Naive B cell (primary cell): ENCODE measurements around the gene CCT7. TPM values are rescaled to one million over a fixed set of nuclear protein-coding genes. Genes with fewer than 3 reads are reported as not detected.
A peak's percentile ranks its signal among the peaks of the same experiment; 100 is the strongest.
"Not testable (repeated sequence)": the region's sequence is repeated elsewhere in the genome, so short reads cannot be mapped to it uniquely, and the experiment has no call there.

Source experiments
- ATAC-seq, 2 donors: fragments of 150-1000 bp; cut with Tn5 transposase; 2 replicates each; pipeline ENCODE4 v1.10.0; 2021; ENCODE audit warnings: low read depth in 2 of 2, mild to moderate bottlenecking in 2 of 2, moderate library complexity in 2 of 2
- DNase-seq: peaks from one replicate; pipeline ENCODE4 v3.0.0; 2022
- H3K27ac Mint-ChIP-seq, 6 donors: one replicate each; pipeline ENCODE4 v1.8.0; 2020 to 2022; ENCODE audit warnings: mild to moderate bottlenecking in 6 of 6, mixed read lengths in 6 of 6, moderate library complexity in 5 of 6, inconsistent platforms in 2 of 6
- H3K27me3 Mint-ChIP-seq, 3 donors: one replicate each; pipeline ENCODE4 v1.8.0; 2021 to 2022; ENCODE audit warnings: mixed read lengths in 3 of 3, mild to moderate bottlenecking in 1 of 3
- H3K36me3 Mint-ChIP-seq, 2 donors: one replicate each; pipeline ENCODE4 v1.8.0; 2020 to 2022; ENCODE audit warnings: mixed read lengths in 2 of 2, inconsistent platforms in 1 of 2, mild to moderate bottlenecking in 1 of 2
- H3K4me1 Mint-ChIP-seq, 3 donors: one replicate each; pipeline ENCODE4 v1.8.0; 2020 to 2022; ENCODE audit warnings: mixed read lengths in 3 of 3, inconsistent platforms in 1 of 3, mild to moderate bottlenecking in 1 of 3, moderate library complexity in 1 of 3
- H3K4me3 Mint-ChIP-seq, 8 donors: one replicate each; pipeline ENCODE4 v1.8.0; 2020 to 2022; ENCODE audit warnings: mild to moderate bottlenecking in 8 of 8, mixed read lengths in 8 of 8, moderate library complexity in 8 of 8, inconsistent platforms in 2 of 8
- H3K9me3 Mint-ChIP-seq, 7 donors: one replicate each; pipeline ENCODE4 v1.8.0; 2020 to 2022; ENCODE audit warnings: mixed read lengths in 7 of 7, mild to moderate bottlenecking in 5 of 7, inconsistent platforms in 2 of 7, moderate library complexity in 1 of 7
- polyA plus RNA-seq, 6 donors: library from polyadenylated mRNA; unstranded; fragments of 300-500 nt; fragmentation: Illumina TruSeq; gene quantifications; one replicate each; pipeline ENCODE4 v1.2.3, GENCODE V29; 2021; ENCODE audit warnings: low read depth in 6 of 6

Gene CCT7
- polyA plus RNA-seq = 100 to 1,000 TPM; 224 to 376 (median 265) TPM

DNA sequence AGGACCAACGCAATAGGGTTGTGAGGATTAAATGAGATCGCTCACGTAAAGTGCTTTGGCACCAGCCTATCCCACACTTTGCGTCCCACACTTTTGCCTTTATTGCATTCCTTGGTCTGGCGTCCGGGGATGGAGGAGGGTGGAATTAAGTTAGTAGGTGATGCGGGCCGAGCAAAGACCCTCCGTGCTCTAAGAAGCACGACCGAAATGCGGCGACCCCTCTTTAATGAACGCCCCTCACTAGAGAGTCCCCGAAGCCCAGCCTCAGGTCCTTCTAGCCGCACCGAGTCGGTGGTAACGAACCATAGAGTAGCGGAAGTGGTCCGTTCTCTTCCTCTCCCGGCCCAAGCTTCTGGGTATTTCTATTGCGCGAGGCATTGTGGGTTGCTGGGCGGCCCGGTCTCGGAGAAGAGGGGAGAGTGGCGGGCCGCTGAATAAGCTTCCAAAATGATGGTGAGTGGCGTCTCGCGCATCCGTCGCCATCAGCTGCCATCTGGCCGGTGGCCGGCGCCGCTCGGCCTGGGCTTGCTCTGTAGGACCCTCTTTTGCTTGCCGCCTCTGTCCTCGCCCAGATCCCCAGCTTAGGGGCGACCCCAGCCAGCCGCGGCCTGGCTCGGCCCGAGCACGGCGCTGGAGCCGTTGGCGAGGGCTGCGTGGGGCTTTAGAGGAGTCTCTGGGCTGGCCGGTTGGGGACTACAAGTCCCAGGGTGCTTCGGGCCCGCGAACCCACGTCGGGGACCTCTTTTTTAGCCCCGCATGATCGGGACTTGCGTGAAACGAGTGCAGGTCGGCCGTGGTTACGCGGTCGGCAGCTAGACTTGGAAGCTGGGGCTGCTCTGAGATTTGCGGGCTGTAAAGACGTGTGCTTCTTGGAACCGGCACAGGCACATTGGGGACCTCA lies at the start of gene CCT7:
TSS of gene CCT7 (plus strand) at position 377 of the 901 bp plus-strand sequence. CDS start at position 448, 71 bp downstream.
- Mint-ChIP-seq H3K4me1 (peaks cover 38 to 55% (median 41%) of the 10 kb centered on the region in 3 donors), H3K27ac (peak within 1 kb of the TSS; percentile 91 to 97 (median 97)), H3K36me3 (no peaks in the 10 kb centered on the region), H3K9me3 (no peaks in the 10 kb centered on the region), H3K27me3 (no peaks in the 10 kb centered on the region), H3K4me3 (peak within 1 kb of the TSS; percentile 91 to 100 (median 98))
- peak; percentile 89 for DNase-seq
- peak; percentile 72 for ATAC-seq

GRCh38 chr2:73185965-73186364 lies 48.1 kb upstream of the CCT7 start:
- ATAC-seq (no peak), DNase-seq (no peak)
- peaks cover 0 to 14% (median 3%) of the 10 kb centered on the region in 7 donors for H3K9me3 Mint-ChIP-seq
- H3K36me3 Mint-ChIP-seq = peaks cover 6 to 7% of the 10 kb centered on the region in 2 donors
- H3K4me1 Mint-ChIP-seq = no peaks in the 10 kb centered on the region
- peaks cover 24 to 84% (median 56%) of the 10 kb centered on the region in 3 donors for H3K27me3 Mint-ChIP-seq
- no peak overlapping the region for H3K4me3 Mint-ChIP-seq
- no peak overlapping the region for H3K27ac Mint-ChIP-seq

- DNase-seq (no peak), ATAC-seq (no peak)
- Mint-ChIP-seq H3K27ac (no peak overlapping the region), H3K9me3 (peaks cover 0 to 14% (median 3%) of the 10 kb centered on the region in 7 donors), H3K36me3 (peaks cover 6 to 7% of the 10 kb centered on the region in 2 donors), H3K4me3 (no peak overlapping the region), H3K4me1 (no peaks in the 10 kb centered on the region), H3K27me3 (peaks cover 24 to 85% (median 65%) of the 10 kb centered on the region in 3 donors)
These were observed 46.6 kb upstream of the CCT7 start for GRCh38 chr2:73187549-73187948.

DNA sequence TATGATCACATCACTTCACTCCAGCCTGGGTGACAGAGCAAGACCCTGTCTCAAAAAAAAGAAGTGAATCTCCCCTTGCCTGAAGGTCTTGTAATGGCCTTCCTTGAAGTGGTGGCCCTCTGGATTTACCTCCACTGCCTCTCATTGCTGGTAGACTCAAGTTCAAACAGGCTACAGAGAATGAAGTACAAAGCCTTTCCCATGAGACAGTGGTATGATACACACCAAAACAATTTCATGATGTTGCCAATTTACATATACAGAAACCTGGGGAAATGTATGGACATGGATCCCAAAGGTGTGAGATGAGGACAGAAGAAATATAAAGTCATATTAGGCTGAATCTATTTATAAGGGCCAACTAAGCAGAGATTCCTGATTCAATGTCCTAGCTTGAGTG lies 36.5 kb upstream of the CCT7 start:
- no peak for ATAC-seq
- Mint-ChIP-seq H3K9me3 (peaks cover 0 to 7% (median 2%) of the 10 kb centered on the region in 7 donors), H3K4me1 (peaks cover 0 to 7% (median 0%) of the 10 kb centered on the region in 3 donors), H3K4me3 (no peak overlapping the region), H3K36me3 (no peaks in the 10 kb centered on the region), H3K27ac (no peak overlapping the region), H3K27me3 (peaks cover 35 to 63% (median 44%) of the 10 kb centered on the region in 3 donors)
- DNase-seq = no peak

DNA sequence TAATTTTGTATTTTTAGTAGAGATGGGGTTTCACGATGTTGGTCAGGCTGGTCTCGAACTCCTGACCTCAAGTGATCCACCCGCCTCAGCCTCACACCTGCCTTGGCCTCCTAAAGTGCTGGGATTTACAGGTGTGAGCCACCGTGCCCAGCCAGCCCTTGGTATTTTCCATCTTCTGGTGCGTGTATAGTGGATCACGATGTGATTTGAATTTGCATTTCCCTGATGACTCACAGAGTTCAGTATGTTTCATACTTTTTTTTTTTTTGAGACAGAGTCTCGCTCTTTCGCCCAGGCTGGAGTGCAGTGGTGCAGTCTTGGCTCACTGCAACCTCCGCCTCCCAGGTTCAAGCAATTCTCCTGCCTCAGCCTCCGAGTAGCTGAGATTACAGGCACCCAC lies 33.8 kb upstream of the CCT7 start:
- DNase-seq, ATAC-seq, H3K9me3 Mint-ChIP-seq, H3K4me3 Mint-ChIP-seq, H3K36me3 Mint-ChIP-seq, H3K4me1 Mint-ChIP-seq, H3K27ac Mint-ChIP-seq: not testable (repeated sequence)
- peaks cover 46 to 75% (median 46%) of the 10 kb centered on the region in 3 donors for H3K27me3 Mint-ChIP-seq

DNA sequence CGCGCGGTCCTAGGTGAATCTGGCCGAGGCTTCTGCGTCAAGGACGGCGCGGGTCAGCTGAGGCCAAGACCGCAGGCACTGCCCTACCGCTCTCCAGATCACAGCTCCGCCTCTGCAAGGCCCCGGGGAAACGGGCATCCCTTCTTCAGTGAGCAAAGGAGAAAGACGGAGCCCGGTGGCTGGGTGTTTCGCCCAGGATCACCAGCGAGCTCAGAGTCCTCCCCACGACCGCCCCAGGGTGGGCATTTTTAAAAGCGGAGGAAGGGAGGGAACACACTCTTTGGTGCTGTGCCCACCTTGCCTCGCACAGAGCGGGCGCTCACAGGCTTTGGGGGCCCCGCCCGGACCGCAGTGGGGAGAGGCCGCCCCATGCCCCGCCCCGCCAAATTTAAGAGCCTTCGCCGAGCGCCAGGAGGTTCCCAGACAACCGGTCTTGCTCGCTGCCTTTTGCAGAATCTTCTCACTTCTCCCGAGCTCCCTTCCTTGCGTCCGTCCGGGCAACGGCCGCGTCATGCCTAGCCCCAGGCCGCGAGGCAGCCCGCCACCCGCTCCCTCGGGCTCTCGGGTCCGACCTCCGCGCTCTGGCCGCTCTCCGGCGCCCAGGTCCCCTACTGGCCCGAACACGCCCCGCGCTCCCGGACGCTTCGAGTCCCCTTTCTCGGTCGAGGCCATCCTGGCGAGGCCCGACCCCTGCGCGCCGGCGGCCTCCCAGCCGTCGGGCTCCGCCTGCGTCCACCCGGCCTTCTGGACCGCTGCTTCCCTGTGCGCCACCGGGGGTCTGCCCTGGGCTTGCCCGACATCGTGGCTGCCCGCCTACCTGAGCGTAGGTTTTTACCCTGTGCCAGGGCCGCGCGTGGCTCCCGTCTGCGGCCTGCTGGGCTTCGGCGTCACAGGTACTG lies 31.7 kb upstream of the CCT7 start, which contains the start of gene NOTO:
TSS of gene NOTO (plus strand) at position 419 of the 899 bp plus-strand sequence. CDS start at position 512, 93 bp downstream.
- peaks cover 36 to 73% (median 45%) of the 10 kb centered on the region in 3 donors for H3K27me3 Mint-ChIP-seq
- peak within 1 kb of the TSS in 1 of 6 donors; percentile 41 for H3K27ac Mint-ChIP-seq
- peaks cover 0 to 14% (median 0%) of the 10 kb centered on the region in 3 donors for H3K4me1 Mint-ChIP-seq
- H3K4me3 Mint-ChIP-seq = peak within 1 kb of the TSS; percentile 32 to 80 (median 73)
- no peaks in the 10 kb centered on the region for H3K9me3 Mint-ChIP-seq
- DNase-seq = no peak
- no peaks in the 10 kb centered on the region for H3K36me3 Mint-ChIP-seq
- peak; percentile 47 to 50 for ATAC-seq

- peak overlapping the region in 7 of 8 donors; percentile 5 to 76 (median 68) for H3K4me3 Mint-ChIP-seq
- DNase-seq = no peak
- H3K27me3 Mint-ChIP-seq = peaks cover 32 to 73% (median 45%) of the 10 kb centered on the region in 3 donors
- H3K27ac Mint-ChIP-seq = no peak overlapping the region
- ATAC-seq = peak; percentile 13 to 27
- H3K4me1 Mint-ChIP-seq = peaks cover 0 to 14% (median 0%) of the 10 kb centered on the region in 3 donors
- no peaks in the 10 kb centered on the region for H3K9me3 Mint-ChIP-seq
- H3K36me3 Mint-ChIP-seq = no peaks in the 10 kb centered on the region
These were observed 30.9 kb upstream of the CCT7 start for GRCh38 chr2:73203055-73203681.

GRCh38 chr2:73205611-73206010 lies 28.5 kb upstream of the CCT7 start:
- ATAC-seq = no peak
- Mint-ChIP-seq H3K27me3 (peaks cover 34 to 69% (median 51%) of the 10 kb centered on the region in 3 donors), H3K4me3 (no peak overlapping the region), H3K9me3 (no peaks in the 10 kb centered on the region), H3K36me3 (no peaks in the 10 kb centered on the region), H3K27ac (no peak overlapping the region), H3K4me1 (peaks cover 0 to 14% (median 0%) of the 10 kb centered on the region in 3 donors)
- DNase-seq = no peak

DNA sequence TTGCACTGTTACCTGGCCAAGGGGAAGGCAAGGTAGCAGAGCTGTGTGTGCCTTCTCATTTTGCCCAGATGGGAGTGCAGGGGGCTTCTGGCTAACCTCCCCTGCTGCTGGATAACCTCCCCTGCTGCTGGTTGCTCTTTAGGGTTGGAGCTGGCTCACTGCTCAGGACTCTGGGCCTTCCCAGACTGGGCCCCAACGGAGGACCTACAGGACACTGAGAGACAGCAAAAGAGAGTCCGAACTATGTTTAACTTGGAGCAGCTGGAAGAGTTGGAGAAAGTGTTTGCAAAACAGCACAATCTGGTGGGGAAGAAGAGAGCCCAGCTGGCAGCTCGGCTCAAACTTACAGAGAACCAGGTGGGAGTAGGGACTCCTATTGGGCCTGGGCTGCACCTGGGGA lies 25.9 kb upstream of the CCT7 start:
- Mint-ChIP-seq H3K9me3 (no peaks in the 10 kb centered on the region), H3K27ac (peak overlapping the region in 1 of 6 donors; percentile 85), H3K4me1 (peaks cover under 1 to 19% (median 5%) of the 10 kb centered on the region in 3 donors), H3K4me3 (no peak overlapping the region), H3K27me3 (peaks cover 27 to 55% (median 43%) of the 10 kb centered on the region in 3 donors), H3K36me3 (no peaks in the 10 kb centered on the region)
- ATAC-seq = no peak
- DNase-seq = no peak

DNA sequence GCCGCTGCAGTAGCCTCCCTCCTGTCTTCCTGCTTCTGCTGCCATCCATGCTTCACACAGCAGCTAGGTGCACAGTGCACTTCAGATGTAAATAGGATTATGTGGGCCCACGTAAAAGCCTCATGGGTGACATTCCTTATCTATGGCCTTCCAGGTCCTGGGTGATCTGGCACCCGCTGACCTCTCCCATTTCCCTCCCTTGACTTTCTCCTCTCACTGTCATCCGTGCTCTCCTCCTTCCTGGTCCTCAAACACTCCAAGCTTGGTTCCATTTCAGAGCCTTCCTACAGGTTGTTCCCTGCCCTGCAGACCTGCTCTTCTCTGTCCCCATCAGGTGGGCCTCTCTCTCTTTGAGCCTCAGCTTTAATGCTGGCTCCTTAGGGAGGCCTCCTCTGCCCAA lies 24.1 kb upstream of the CCT7 start:
- DNase-seq (no peak), ATAC-seq (no peak)
- Mint-ChIP-seq H3K4me3 (peak overlapping the region in 1 of 8 donors; percentile 28), H3K4me1 (peaks cover 18 to 30% (median 19%) of the 10 kb centered on the region in 3 donors), H3K27me3 (peaks cover 18 to 39% (median 33%) of the 10 kb centered on the region in 3 donors), H3K36me3 (no peaks in the 10 kb centered on the region), H3K9me3 (no peaks in the 10 kb centered on the region), H3K27ac (no peak overlapping the region)

- H3K4me3 Mint-ChIP-seq = no peak overlapping the region
- H3K36me3 Mint-ChIP-seq = no peaks in the 10 kb centered on the region
- H3K27me3 Mint-ChIP-seq = peaks cover 17 to 36% (median 31%) of the 10 kb centered on the region in 3 donors
- DNase-seq (no peak), ATAC-seq (no peak)
- H3K27ac Mint-ChIP-seq = no peak overlapping the region
- H3K9me3 Mint-ChIP-seq = no peaks in the 10 kb centered on the region
- peaks cover 25 to 35% (median 25%) of the 10 kb centered on the region in 3 donors for H3K4me1 Mint-ChIP-seq
These were observed 23.4 kb upstream of the CCT7 start for GRCh38 chr2:73210696-73211095.

DNA sequence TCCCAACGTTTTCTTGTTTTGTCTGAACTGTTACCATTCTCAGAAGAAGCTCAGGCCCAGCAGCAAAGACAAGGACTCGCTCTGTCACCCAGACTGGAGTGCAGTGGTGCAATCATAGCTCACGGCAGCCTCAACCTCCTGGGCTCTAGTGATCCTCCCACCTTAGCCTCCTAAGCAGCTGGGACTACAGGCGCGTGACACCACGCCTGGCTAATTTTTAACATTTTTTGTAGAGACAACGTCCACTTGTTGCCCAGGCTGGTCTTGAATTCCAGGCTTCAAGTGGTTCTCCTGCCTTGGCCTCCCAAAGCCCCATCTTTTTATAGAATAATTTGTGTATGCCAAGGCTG lies 22.0 kb upstream of the CCT7 start:
- no peak for ATAC-seq
- H3K4me1 Mint-ChIP-seq = peaks cover 26 to 42% (median 26%) of the 10 kb centered on the region in 3 donors
- peaks cover 17 to 31% (median 29%) of the 10 kb centered on the region in 3 donors for H3K27me3 Mint-ChIP-seq
- H3K27ac Mint-ChIP-seq = peak overlapping the region in 2 of 6 donors; percentile 13 to 44
- no peaks in the 10 kb centered on the region for H3K9me3 Mint-ChIP-seq
- H3K4me3 Mint-ChIP-seq = peak overlapping the region in 1 of 8 donors; percentile 89
- DNase-seq = no peak
- H3K36me3 Mint-ChIP-seq = no peaks in the 10 kb centered on the region
